Activated CD8-positive, alpha-beta memory T cell treated with anti-CD3 and anti-CD28 coated beads, Interleukin-2, amount 50 U/mL, for 1 hour (primary cell): ENCODE results near the gene RARG.
"Not testable (repeated sequence)": the region's sequence is repeated elsewhere in the genome, so short reads cannot be mapped to it uniquely, and the experiment has no call there.

Experiments
- DNase-seq: peaks from one replicate; pipeline ENCODE4 v3.0.0-alpha.2; 2020; ENCODE audit errors: extremely low read depth

RARG gene

DNA sequence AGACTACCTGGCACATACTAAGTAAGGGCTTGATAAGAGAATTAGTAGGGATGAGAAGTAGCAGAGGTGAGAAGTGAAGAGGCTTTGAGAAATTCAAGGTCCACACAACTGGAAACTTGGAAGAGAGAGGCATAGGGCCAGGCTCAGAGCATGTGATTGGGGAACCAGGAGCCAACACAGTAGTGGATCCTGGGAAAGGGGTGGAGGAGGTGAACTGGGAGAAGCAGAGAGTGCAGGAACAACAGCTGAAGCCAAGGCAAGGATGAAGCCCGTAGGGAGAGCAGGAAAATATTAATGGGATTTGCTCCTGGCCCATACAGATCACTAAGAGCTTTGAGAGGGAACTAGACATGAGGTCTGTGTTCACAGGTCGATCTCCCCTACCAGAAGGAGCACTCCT, 23.6 kb downstream of the RARG start:
- DNase-seq: no peak

DNA sequence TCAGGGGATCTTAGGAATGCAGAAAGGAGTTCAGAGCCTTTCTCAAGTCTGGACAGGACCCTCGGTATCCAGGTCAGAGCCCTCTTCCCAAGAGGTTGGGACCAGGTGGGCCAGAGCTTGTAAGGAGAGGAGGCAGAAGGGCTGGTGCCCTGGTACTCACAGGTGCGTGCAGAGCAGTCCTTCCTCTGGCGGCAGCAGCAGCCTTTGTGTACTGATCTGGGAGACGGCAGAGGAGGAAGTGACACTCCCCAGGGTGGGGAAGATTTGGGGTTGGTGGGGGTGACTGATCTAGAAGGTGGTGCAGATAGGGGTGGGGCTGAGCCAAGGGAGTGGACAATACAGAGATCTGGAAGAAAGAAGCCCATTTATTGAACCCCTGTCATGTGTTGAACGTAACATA, 25.0 kb downstream of the RARG start, which contains the start of gene ITGB7:
Gene ITGB7, minus strand, starts transcription at position 210 of the 400 bp plus-strand sequence. CDS start 6,808 bp downstream, outside the sequence.
- peak; percentile 50 for DNase-seq

DNA sequence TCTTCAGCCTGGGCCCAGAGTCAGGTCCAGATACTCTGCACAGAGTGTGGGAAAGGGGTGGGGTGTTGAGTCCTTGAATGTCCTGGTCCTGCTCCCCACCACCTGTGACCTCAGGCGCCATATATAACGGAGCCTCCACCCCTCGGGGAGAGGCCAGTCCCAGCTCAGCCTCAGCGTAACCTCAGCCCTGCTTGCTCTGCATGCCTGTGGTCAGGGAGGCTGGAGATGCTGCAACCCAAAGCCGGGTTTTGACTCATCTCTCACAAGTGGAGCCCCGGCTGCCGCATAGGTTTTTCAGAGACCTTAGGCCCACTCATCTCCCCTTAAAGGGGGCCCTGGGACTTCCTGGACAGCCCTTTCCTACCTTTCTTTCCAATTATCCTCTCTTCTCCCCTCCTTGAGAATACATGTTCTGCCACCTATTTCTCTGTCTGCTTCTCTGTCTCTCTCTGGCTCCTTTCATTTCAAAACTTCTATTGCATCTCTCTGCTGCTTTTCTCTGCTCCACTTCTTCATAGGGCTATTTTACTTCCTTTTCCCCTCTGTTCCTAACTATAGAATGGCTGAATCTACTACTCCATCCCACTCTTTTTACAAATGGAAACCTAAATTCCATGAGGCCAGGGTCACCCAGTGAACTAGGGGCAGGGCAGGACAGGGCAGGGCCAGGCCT, 26.1 kb downstream of the RARG start:
- no peak for DNase-seq

DNA sequence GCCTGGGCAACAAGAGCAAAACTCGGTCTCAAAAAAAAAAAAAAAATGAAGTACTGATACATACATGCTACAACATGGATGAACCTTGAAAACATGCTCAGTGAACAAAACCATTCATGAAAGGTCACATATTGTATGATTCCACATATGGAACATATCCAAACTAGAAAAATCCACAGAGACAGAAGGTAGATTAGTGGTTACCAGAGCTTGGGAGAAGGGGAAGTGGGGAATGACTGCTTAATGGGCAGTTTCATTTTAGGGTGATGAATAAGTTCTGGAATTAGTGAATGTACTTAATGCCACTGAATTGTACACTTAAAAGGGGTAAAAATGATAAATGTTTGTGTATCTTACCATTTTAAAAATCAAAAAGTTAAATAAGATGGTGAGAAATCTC, 27.7 kb downstream of the RARG start:
- DNase-seq: no peak

DNA sequence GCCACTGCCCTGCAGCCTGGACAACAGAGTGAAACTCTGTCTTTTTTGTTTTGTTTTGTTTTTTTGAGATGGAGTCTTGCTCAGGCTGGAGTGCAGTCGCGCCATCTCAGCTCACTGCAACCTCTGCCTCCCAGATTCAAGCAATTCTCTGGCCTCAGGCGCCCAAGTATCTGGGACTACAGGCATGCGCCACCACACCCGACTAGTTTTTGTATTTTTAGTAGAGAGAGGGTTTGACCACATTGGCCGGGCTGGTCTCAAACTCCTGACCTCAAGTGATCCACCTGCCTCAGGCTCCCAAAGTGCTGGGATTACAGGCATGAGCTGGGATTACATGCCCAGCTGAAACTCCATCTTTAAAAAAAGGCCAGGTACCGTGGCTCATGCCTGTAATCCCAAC, 29.7 kb downstream of the RARG start:
- DNase-seq: not testable (repeated sequence)

DNA sequence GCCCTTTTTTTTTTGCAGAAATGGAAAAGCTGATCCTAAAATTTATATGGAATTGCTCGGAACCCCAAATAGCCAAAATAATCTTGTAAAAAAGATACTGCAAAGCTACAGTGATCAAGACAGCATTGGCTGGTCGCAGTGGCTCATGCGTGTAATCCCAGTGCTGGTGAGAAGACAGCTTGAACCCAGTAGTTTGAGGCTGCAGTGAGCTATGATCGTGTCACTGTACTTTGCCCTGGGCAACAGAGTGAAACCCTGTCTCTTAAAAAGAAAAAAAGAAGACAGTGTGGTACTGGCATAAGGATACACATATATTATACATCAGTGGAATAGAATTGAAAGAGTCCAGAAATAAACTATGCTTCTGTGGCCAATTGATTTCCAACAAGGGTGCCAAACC, 30.4 kb downstream of the RARG start:
- no peak for DNase-seq

DNA sequence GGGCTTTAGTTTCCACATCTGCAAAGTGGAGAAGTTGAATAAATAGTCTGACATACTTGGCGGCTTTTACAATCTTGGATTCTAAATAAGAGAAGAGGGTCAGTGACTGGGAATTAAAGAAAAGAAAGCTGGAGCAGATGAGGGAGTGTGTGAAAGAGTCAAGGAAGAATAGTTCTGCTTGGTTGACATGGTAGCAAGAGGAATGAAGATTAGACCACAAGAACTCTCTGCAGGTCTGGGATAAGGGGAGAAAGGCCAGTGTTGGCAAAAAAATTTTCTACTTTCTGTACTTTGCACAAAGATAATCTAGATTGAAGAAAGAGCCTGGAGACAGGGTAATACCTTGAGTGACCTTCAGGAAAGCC, 30.9 kb downstream of the RARG start:
- no peak for DNase-seq

DNA sequence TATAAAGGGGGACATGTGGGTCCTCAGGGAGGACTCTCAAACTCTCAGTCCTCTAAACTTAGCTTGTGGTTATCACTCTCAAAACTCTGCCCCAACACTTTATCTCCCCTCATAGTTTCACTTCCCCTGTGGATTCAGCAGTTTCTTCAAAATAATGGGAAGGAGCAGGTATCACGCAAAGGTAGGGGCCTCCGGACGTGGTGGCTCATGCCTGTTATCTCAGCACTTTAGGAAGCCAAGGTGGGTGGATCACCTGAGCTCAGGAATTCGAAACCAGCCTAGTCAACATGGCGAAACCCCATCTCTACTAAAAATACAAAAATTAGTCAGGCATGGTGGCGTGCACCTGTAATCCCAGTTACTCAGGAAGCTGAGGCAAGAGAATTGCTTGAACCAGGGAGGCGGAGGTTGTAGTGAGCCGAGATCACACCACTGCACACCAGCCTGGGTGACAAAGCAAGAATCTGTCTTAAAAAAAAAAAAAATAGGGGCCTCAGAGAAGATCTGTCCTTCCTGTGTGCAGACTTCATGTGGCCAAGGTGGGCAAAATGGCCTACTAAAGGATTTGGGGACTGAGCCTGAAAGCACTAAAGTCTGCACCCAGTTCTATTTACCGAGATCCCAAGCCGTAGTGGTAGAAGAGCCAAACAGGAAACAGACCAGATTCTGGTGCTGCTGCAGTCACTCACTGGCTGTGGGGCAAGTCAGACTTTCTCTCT, 31.4 kb downstream of the RARG start:
- no peak for DNase-seq

DNA sequence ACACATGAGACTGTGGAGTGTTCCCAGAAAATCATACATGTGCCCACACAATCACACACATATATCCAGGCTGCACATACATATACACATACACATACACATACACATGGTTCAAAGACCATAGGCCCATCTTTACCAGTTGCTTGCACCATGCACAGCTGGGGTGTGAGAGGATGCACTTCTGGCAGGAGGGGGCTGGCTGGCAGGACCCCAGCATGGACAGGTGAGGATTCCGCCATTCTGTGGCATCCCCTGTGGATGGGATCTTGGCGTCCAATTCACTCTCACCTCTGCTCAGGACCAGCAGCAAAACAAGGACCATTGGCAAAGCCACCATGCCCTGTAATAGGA, 31.9 kb downstream of the RARG start:
- DNase-seq: no peak

DNA sequence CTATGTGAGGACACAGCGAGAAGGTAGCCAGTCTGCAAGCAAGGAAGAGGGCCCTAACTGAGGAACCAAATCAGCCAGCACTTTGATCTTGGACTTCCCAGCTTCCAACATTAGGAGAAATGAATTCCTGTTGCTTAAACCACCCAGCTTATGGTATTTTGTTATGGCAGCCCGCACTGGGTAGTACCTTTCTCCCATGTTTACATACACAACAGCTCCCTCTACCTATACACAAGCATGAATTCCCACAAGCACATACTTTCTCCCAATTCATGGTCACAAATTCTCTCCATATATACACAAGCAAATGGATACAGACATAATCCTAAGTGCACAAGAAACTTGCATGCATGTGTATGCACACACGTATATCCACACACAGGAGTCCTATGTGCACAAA, 32.3 kb downstream of the RARG start:
- DNase-seq: no peak

DNA sequence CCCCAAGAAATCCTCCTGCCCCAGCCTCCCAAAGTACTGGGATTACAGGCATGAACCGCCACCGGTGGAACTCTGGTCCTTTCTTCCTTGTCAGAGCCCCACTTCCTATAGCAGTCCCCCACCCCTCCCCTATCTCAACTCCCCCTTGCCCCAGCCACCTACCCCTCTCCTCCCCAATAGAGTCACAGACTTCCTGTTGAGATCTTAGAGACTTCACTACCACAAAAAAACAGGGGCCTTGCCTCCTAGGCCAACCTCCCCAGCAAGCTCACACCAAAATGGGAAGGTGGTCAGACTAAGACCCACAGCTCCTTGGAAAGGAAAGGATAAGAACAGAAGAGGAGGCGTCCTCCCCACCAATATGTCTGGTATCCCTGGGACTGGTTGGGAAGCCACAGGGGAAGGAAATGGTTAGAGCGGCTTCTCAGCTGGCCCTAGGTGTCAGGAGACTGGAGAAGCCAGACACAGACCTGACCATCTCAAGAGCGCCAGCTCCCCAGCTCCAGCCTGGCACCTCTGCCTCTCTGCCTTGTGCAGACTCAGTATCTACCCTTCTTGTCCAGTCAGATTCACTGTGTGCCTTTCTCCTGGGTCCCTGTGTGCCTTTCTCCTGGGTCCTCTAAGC, 33.4 kb downstream of the RARG start:
- DNase-seq: no peak

DNA sequence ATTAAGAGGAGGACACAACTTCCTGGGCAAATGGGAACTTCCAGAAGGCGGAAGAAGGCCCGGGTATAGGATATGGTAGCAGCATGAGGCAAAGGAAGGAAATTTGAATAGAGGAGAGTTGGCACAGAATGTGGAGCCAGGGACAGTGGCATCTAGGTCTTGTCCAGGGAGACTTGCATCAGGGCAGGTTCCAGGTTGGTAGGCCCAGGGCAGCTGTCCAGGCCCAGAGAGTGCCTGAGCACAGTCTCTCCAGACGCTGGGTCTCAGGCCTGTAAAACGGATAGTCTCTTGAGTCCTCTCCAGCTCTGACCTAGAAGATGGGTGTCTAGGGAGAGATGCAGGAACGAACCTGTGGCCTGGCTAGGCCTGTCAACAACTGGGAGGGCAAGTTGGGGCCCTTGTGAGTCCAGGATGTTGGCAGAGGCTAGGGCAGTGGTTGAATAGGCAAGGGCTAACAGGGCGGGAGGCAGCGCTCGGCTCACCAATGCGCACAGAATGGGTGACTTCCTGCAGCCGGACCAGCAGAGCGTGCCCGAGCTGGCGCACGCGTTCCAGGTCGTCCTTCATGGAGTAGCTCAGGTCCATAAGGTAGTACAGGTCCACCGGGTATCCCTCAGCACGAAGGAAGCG, 34.9 kb downstream of the RARG start:
- DNase-seq: no peak

DNA sequence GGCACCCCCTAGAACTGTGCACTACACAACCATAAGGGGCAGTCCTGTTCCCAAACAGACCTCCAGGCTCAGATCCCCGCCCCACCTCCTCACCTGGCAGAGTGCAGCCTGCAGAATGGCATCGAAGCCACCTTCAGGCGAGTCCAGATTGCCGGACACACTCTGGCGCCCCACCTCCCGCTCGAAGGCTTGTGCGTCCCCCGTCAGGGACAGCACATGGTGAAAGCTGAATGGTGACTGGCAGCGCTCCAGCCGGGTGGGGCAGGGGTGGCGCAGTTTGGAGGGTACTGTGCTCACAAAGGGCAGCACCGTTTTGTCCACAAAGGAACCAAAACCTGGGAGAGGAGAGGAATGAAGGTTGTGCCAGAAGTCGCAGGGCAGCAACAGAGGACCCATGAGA, 35.5 kb downstream of the RARG start:
- DNase-seq: no peak

DNA sequence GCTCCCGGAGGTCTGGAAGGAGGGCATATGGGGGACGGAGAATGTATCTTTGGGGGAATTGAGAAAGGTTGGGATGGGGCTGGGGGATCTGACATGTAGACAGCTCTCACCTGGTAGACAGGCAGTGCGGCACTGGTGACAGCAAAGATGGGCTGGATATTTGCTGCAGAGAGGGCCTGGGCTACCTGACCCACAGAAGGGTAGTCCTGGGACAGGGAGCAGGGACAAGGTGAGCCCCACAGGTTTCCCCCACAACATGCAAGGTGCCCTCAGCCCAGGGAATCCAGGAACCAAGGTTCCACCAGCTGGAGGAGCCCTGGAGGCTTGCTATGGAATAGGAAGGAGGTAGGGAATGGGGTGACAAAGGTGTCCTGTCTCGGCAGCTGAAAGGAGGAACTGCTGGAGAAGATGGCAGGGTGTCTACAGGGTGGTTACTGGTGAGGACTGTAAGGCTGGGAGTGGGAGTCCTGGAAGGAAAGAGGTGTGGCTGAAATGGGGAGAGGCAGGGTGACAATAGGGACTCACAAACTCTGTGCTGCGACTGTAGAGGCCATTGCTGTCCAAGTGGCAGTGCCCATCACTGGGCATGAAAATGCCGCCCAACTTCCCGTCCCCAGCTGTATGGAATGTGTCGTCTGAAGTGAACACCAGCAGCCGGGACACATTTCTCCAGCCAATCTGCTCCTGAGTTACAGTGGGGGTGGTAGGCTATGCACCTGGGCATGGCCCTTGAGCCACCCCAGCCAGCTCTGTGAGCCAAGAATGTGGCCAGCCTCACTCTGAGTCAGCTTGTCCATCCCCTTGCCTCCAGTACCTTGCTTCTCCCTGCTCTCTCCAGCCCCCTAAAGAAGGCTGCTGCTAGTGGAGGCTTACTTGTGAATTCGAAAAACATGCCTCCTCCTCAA, 36.2 kb downstream of the RARG start:
- no peak for DNase-seq

DNA sequence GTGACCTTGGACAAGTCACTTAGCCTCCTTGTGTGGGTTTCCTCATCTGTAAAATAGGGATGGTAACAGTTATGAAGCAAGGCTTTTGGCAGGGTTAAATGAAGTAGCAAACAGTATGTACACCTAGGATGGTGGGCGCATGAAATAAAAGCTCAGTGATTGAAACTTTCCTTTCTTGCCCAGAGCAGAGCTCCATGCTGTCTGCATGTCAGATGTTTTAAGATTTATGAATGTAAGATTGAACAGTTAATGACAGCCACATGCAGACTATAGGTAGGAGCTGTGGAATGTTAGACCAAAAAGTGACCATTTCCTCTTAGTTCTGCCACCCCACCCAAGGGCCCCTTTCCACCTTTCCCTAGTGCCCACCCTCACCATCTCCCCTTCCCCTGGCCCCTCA, 37.0 kb downstream of the RARG start:
- no peak for DNase-seq

DNA sequence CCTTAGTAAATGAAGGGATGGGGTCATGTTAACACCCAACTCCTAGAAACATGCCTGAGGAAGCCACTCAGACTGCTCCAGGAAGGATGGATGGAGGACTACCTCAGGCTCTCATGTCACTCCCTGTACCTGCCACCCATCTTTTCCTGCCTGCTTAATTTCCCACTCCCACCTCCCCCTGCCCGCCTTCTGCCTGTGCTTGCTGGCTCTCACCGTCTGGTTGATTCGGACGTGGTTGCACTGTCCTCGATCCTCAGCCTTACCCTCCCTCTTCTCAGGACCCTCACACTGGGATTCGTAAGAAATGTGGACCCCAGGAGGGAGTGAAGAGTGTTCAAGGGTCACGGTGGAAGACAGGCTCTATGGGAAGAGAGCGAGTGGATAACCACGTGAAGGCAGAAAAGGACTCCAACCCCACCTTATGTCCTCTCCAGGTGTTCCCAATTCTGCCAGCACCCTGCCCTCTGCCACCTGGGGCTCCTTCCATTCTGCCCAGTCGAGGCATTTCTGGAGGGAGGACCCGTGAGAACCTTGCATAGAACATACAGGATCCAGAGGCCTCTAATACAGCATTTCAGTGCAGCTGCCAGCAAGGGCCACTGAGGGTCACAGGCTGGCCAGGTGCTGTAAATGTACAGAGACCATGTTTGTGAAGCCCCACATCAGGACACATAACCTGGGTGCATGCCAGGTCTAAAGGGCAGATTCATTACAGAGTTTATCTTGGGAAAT, 37.9 kb downstream of the RARG start:
- DNase-seq: no peak

DNA sequence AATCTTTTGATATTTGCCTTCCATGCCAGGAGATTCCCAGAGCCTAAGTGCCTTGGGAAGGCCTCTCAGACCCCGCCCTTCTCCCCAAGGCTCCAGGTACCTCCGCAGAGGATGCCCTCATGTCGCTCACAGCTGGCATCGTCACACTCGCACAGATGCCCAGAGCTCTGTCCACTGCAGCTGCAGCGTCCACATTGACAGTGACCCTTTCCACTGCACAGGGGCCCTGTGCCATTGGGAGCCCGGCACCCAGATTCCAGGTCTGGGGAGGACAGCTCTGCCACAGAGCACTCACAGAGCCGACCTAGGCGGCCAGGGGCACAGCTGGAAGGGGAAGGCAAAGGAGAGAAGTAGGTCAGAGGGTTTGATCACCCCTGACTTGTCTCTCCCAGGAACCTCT, 39.0 kb downstream of the RARG start:
- DNase-seq: no peak

DNA sequence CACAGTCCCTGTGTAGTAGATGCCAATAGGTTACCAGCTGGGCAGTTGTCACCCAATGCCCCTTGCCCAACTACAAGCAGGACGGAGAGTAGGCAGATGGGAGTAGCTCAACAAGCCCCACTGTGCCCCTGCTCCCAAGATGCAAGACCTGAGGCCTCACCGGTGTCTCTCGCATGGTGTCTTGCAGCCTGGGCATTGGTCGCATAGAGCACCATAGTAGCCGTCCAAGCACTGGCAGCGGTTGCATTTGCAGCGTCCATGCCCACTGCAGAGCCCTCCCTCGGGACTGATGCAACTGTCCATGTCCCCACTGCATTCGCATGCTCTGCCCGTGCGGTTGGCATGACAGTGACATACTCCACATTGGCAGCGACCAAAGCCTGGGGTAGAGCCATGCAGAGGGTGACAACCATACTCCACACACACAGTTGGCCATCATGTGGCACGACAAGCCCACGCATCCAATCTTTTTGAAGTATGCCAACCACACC, 39.4 kb downstream of the RARG start:
- no peak for DNase-seq

DNA sequence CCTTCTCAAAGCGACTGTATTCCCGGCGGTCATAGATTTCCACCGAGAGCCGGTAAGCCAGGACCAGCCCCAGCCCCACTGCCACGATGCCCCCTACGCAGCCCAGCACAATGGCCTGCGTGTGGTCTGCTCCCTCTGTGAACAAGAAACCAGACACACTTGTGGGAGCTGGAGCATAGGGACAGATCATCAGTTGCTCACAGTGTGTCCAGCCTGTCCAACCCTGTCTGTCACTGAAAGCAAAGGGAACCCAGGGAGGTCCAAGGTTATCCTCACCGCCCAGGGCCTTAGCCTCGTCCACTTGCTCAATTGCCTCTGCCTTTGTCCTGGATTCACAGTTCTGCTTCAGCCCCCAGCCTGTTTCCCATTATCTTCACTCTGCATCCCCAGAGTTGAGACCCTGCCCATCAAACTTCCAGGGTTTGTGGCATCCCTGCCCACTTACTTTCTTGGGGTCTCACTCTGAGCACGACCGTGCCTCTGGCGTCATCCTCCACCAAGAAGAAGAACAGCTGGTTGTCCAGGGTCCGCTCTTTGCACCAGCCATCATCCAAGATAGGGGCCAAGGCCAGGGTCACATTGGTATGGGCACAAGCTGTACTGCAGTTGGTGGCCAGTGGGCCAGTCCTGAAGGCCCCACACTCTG, 40.0 kb downstream of the RARG start:
- no peak for DNase-seq

DNA sequence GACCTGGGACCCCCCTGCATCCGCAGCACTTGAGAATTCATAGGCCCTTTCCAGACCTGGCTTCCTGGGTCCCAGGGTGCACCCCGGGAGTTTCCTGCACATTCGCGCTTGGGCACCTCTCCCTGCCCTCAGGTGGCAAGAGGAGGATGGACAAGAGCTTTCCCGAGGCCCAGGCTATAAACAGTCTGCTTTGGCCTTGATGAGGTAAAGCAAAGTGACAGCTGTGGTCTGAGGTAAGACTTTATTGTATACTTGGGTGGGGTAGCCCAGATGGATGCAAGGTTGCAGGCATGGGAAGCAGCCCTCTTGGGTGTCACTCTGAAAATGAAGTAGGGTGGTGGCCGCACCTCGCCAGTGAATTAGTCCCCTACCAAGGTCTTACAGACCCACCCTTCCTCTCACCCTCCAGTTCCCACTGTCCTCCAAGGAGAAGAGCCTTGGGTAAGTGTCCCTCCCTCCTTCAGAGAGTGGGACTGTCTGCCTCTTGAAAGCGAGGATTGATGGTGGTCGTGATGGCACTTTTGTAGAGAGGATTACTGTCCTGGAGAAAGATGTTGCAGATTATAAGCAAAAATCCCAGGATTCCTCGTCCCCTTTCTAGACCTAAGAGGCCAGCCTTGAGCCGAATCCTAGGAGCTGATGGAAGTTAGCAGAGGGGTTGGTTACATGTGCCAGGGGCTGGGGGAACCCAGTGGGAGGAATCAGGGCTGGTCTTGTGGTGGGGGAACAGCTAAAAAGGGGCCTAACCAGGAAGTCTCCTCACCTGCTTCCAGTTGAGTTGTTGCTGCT, 40.7 kb downstream of the RARG start:
- DNase-seq: no peak
